ENCODE results near the gene TMEM91.
A peak's percentile ranks its signal among the peaks of the same experiment; 100 is the strongest.
"Not testable (repeated sequence)": the region's sequence is repeated elsewhere in the genome, so short reads cannot be mapped to it uniquely, and the experiment has no call there.

The TMEM91 gene

GRCh38 chr19:41353466-41354342 is 22.6 kb upstream of the TMEM91 start, which contains the start of gene TGFB1:
Gene TGFB1 (minus strand): TSS chr19:41353922. CDS start chr19:41353044, 878 bp downstream.
- DNase-seq, result peak; percentile 96

- no peak for DNase-seq
Measured at GRCh38 chr19:41354343-41354953, 21.9 kb upstream of the TMEM91 start.

GRCh38 chr19:41355035-41355434 is 21.3 kb upstream of the TMEM91 start:
- DNase-seq, result no peak

GRCh38 chr19:41355802-41356201 is 20.5 kb upstream of the TMEM91 start:
- DNase-seq, result no peak

GRCh38 chr19:41356984-41357739 is 19.2 kb upstream of the TMEM91 start:
- DNase-seq, result no peak

GRCh38 chr19:41357746-41358145 is 18.6 kb upstream of the TMEM91 start:
- no peak for DNase-seq

- no peak for DNase-seq
Measured at GRCh38 chr19:41359741-41360140, 16.6 kb upstream of the TMEM91 start.

- DNase-seq, result no peak
Measured at GRCh38 chr19:41362143-41362847, 14.0 kb upstream of the TMEM91 start.

- no peak for DNase-seq
Measured at GRCh38 chr19:41363371-41363752, 13.0 kb upstream of the TMEM91 start.

GRCh38 chr19:41363753-41364523 is 12.4 kb upstream of the TMEM91 start, which contains the start of gene B9D2:
Gene B9D2 (minus strand): TSS chr19:41364149. CDS start chr19:41363519, 630 bp downstream.
- peak; percentile 99 for DNase-seq

- no peak for DNase-seq
Measured at GRCh38 chr19:41364524-41365391, 11.6 kb upstream of the TMEM91 start.

- no peak for DNase-seq
Measured at GRCh38 chr19:41366089-41366488, 10.2 kb upstream of the TMEM91 start.

- DNase-seq, result no peak
Measured at GRCh38 chr19:41367848-41368301, 8.5 kb upstream of the TMEM91 start.

GRCh38 chr19:41369769-41370168 is 6.6 kb upstream of the TMEM91 start:
- no peak for DNase-seq

GRCh38 chr19:41371119-41371518 is 5.2 kb upstream of the TMEM91 start:
- not testable (repeated sequence) for DNase-seq

GRCh38 chr19:41371541-41371940 is 4.8 kb upstream of the TMEM91 start:
- DNase-seq, result no peak

- no peak for DNase-seq
Measured at GRCh38 chr19:41372501-41372900, 3.8 kb upstream of the TMEM91 start.

GRCh38 chr19:41373993-41374392 is 2.3 kb upstream of the TMEM91 start:
- no peak for DNase-seq

- no peak for DNase-seq
Measured at GRCh38 chr19:41376998-41377365, 649 bp downstream of the TMEM91 start.

- no peak for DNase-seq
Measured at GRCh38 chr19:41377977-41378709, 1.8 kb downstream of the TMEM91 start.

Data from CD4-positive, alpha-beta T cell treated with Interleukin-4 for 4 hours (primary cell).